Measurements from ENCODE around the gene USH1G. TPM values are rescaled to one million over a fixed set of nuclear protein-coding genes. Genes with fewer than 3 reads are reported as not detected.
A peak's percentile ranks its signal among the peaks of the same experiment; 100 is the strongest.

Gene USH1G
- total and polyA plus RNA-seq, 2 of the 13 experiments (the other 11 are each of a cell fraction or from before 2014, with no cell fraction given): 0.04 TPM; not detected in 1

GRCh38 chr17:74972107-74972972 lies 49.3 kb upstream of the USH1G start, which contains the start of gene HID1 (continued):
- TF ChIP-seq, protein P1, sequence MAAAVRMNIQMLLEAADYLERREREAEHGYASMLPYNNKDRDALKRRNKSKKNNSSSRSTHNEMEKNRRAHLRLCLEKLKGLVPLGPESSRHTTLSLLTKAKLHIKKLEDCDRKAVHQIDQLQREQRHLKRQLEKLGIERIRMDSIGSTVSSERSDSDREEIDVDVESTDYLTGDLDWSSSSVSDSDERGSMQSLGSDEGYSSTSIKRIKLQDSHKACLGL (CRISPR knock-in tag; IDR thresholded peaks at IDR 0.05): 0 out of 2 replicates have a peak, but pooled peaks have one; percentile 20
- TF ChIP-seq ZNF256 (CRISPR knock-in tag; conservative IDR thresholded peaks at IDR 0.05) (no peak), ZNF777 (CRISPR knock-in tag; IDR thresholded peaks at IDR 0.05) (peak; percentile 84), ZNF550 (CRISPR knock-in tag; IDR thresholded peaks at IDR 0.05; ENCODE audit: borderline replicate concordance) (no peak), ZNF317 (CRISPR knock-in tag; IDR thresholded peaks at IDR 0.05) (no peak), ZBTB46 (CRISPR knock-in tag; IDR thresholded peaks at IDR 0.05; ENCODE audit: borderline replicate concordance) (no peak), ZNF879 (CRISPR knock-in tag; IDR thresholded peaks at IDR 0.05) (no peak), SATB2 (CRISPR knock-in tag; IDR thresholded peaks at IDR 0.05) (no peak), ZNF263 (CRISPR knock-in tag; IDR thresholded peaks at IDR 0.05) (no peak), CBX1 (IDR thresholded peaks at IDR 0.05; ENCODE audit: low read depth) (no peak), ZNF770 (CRISPR knock-in tag; IDR thresholded peaks at IDR 0.05) (no peak), ZNF383 (CRISPR knock-in tag; IDR thresholded peaks at IDR 0.05; ENCODE audit: borderline replicate concordance) (no peak), NFE2 (CRISPR knock-in tag; IDR thresholded peaks at IDR 0.05) (no peak), HNF1B (CRISPR knock-in tag; IDR thresholded peaks at IDR 0.05) (no peak; the same call in 1 of the 2 replicates), ZNF251 (CRISPR knock-in tag; IDR thresholded peaks at IDR 0.05) (no peak), DPF2 (CRISPR knock-in tag; IDR thresholded peaks at IDR 0.05; ENCODE audit: borderline replicate concordance, low read depth) (peak; percentile 73; the same call in 1 of the 2 replicates), ZNF790 (CRISPR knock-in tag; IDR thresholded peaks at IDR 0.05; ENCODE audit: borderline replicate concordance) (no peak), SRY (CRISPR knock-in tag; IDR thresholded peaks at IDR 0.05) (no peak), KLF15 (CRISPR knock-in tag; IDR thresholded peaks at IDR 0.05; ENCODE audit: borderline replicate concordance) (no peak)
- TF ChIP-seq, protein P2, sequence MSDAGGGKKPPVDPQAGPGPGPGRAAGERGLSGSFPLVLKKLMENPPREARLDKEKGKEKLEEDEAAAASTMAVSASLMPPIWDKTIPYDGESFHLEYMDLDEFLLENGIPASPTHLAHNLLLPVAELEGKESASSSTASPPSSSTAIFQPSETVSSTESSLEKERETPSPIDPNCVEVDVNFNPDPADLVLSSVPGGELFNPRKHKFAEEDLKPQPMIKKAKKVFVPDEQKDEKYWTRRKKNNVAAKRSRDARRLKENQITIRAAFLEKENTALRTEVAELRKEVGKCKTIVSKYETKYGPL (CRISPR knock-in tag; IDR thresholded peaks at IDR 0.05): no peak
- TF ChIP-seq, protein P3, sequence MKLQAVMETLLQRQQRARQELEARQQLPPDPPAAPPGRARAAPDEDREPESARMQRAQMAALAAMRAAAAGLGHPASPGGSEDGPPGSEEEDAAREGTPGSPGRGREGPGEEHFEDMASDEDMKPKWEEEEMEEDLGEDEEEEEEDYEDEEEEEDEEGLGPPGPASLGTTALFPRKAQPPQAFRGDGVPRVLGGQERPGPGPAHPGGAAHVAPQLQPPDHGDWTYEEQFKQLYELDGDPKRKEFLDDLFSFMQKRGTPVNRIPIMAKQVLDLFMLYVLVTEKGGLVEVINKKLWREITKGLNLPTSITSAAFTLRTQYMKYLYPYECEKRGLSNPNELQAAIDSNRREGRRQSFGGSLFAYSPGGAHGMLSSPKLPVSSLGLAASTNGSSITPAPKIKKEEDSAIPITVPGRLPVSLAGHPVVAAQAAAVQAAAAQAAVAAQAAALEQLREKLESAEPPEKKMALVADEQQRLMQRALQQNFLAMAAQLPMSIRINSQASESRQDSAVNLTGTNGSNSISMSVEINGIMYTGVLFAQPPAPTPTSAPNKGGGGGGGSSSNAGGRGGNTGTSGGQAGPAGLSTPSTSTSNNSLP (IDR thresholded peaks at IDR 0.05; ENCODE audit: low read depth, low read length): no peak

Data from HepG2 (cell line).